Spleen (tissue), 7 donors: ENCODE results near the gene GAS2.

Experiments
- CTCF ChIP-seq, 11 experiments: fragments of 200-600 bp in 7 of 11; fragments of 450-650 bp in 4 of 11; sonication (generic) in 4 of 11; IDR thresholded peaks in 8 of 11; conservative IDR thresholded peaks in 3 of 11; 1 replicate in 7 of 11; 2 replicates in 4 of 11; pipeline versions ENCODE4 v1.4.0 to v1.8.0; 2016 to 2021; ENCODE audit warnings: antibody characterized with exemption in 11 of 11, inconsistent platforms in 4 of 11, mild to moderate bottlenecking in 1 of 11
- POLR2A ChIP-seq, 3 donors: fragments of 450-650 bp; IDR thresholded peaks; one replicate each; pipeline ENCODE4 v1.5.1; 2017; ENCODE audit warnings: antibody characterized with exemption in 3 of 3, mild to moderate bottlenecking in 1 of 3
- donor health status: DM: no; HTN: no; CAD: no; lungs with moderate emphysema.
- donor health status: DM: no; HTN: no; CAD: no.
- donor health status: DM: no; HTN: no; CAD: no.

- TF ChIP-seq CTCF (IDR thresholded peaks at IDR 0.05 in 8 of 11, conservative IDR thresholded peaks at IDR 0.05 in 3 of 11) (no peak), POLR2A (IDR thresholded peaks at IDR 0.05) (no peak)
These were observed 193.3 kb downstream of the GAS2 start for GRCh38 chr11:22859756-22860155.
